SU-DHL-6 (cell line): ENCODE data around the gene KLHL29.

ENCODE experiments used
- CTCF ChIP-seq: fragments of 200-600 bp; sonication (generic); IDR thresholded peaks from one replicate; pipeline ENCODE4 v1.5.1; 2017; ENCODE audit warnings: antibody characterized with exemption, mild to moderate bottlenecking, low read length, moderate library complexity; ENCODE audit not compliant: insufficient read depth, poor library complexity, severe bottlenecking
- EZH2phosphoT487 ChIP-seq: fragments of 200-600 bp; sonication (generic), shearing (Covaris generic); conservative IDR thresholded peaks from 2 replicates; pipeline ENCODE4 v1.6.1; 2018; ENCODE audit warnings: mild to moderate bottlenecking, antibody characterized with exemption, low read length, moderate library complexity, mixed read lengths

GRCh38 chr2:23413641-23414040 is 28.7 kb downstream of the KLHL29 start:
- no peak for TF ChIP-seq CTCF
- no peak for TF ChIP-seq EZH2phosphoT487
